ENCODE results near the gene KCNQ1. TPM values are rescaled to one million over a fixed set of nuclear protein-coding genes. Genes with fewer than 3 reads are reported as not detected.

The KCNQ1 gene
- total RNA-seq, 1 experiment from 2014 or later = 10.7 TPM

GRCh38 chr11:2573240-2574042 lies 128.6 kb downstream of the KCNQ1 start:
- H3K4me2 ChIP-seq (ENCODE audit: low read length) = no peak overlapping the region
- no TSS peak for BruUV-seq (replicated peaks)
- no peaks in the 10 kb centered on the region for H3K4me1 ChIP-seq (ENCODE audit: control insufficient read depth in 1 of 2, insufficient read depth in 2 of 2, low read length in 2 of 2)
- no peaks in the 10 kb centered on the region for H4K20me1 ChIP-seq (ENCODE audit: insufficient read depth)
- TF ChIP-seq MAX (IDR thresholded peaks at IDR 0.05) (no peak), CBX3 (IDR thresholded peaks at IDR 0.05; ENCODE audit: low read depth) (no peak), ZBTB33 (IDR thresholded peaks at IDR 0.05; ENCODE audit: extremely low read depth, insufficient replicate concordance, low read length) (no peak)
- no peak overlapping the region for H2AFZ ChIP-seq (ENCODE audit: low read depth, low read length, poor library complexity, severe bottlenecking)
- CTCF ChIA-PET = no interaction called here
- DNase-seq (ENCODE audit: low read depth, low spot score) (no peak), ATAC-seq (no peak)
- RAD21 ChIA-PET (ENCODE audit: low non-redundant PET in 1 of 2, low total read pairs in 2 of 2, uncharacterized antibody in 2 of 2, unreplicated experiment in 2 of 2) = no interaction called here
- intact Hi-C loops (cut with micrococcal nuclease) = no loop called here
- H3K9me3 ChIP-seq (ENCODE audit: control insufficient read depth in 1 of 2, insufficient read depth in 1 of 2, low read depth in 1 of 2, low read length in 2 of 2) = no peaks in the 10 kb centered on the region
- H3K27ac ChIP-seq (ENCODE audit: low read depth, low read length) = no peak overlapping the region
- POLR2A ChIA-PET = no interaction called here
- H3K4me3 ChIP-seq (replicated peaks in 1 of 2; ENCODE audit: low read depth in 1 of 2, low read length in 2 of 2) = no peak overlapping the region
- H3K36me3 ChIP-seq (ENCODE audit: control insufficient read depth in 1 of 2, insufficient read depth in 2 of 2, low read length in 2 of 2) = no peaks in the 10 kb centered on the region
- H3K27me3 ChIP-seq (ENCODE audit: insufficient read depth, low read length) = no peaks in the 10 kb centered on the region
- H3K79me2 ChIP-seq (ENCODE audit: insufficient read depth, low read length) = no peaks in the 10 kb centered on the region
- H3K9ac ChIP-seq (ENCODE audit: low read length) = no peak overlapping the region
- no peaks in the 10 kb centered on the region for H3K9me2 ChIP-seq (ENCODE audit: insufficient read depth)

- no peaks in the 10 kb centered on the region for H3K79me2 ChIP-seq (ENCODE audit: insufficient read depth, low read length)
- no peaks in the 10 kb centered on the region for H3K9me3 ChIP-seq (ENCODE audit: control insufficient read depth in 1 of 2, insufficient read depth in 1 of 2, low read depth in 1 of 2, low read length in 2 of 2)
- no peak overlapping the region for H2AFZ ChIP-seq (ENCODE audit: low read depth, low read length, poor library complexity, severe bottlenecking)
- BruUV-seq (replicated peaks) = no TSS peak
- no peak overlapping the region for H3K27ac ChIP-seq (ENCODE audit: low read depth, low read length)
- no peak overlapping the region for H3K4me2 ChIP-seq (ENCODE audit: low read length)
- 0 out of 4 replicates have a peak, but pooled peaks cover 0 to under 1% of the 10 kb centered on the region in 2 experiments for H3K4me1 ChIP-seq (ENCODE audit: control insufficient read depth in 1 of 2, insufficient read depth in 2 of 2, low read length in 2 of 2)
- no peak overlapping the region for H3K4me3 ChIP-seq (replicated peaks in 1 of 2; ENCODE audit: low read depth in 1 of 2, low read length in 2 of 2)
- ChIA-PET RAD21 (ENCODE audit: low non-redundant PET in 1 of 2, low total read pairs in 2 of 2, uncharacterized antibody in 2 of 2, unreplicated experiment in 2 of 2) (no interaction called here), CTCF (no interaction called here), POLR2A (no interaction called here)
- DNase-seq (ENCODE audit: low read depth, low spot score) = no peak
- H3K27me3 ChIP-seq (ENCODE audit: insufficient read depth, low read length) = no peaks in the 10 kb centered on the region
- intact Hi-C loops (cut with micrococcal nuclease) = no loop called here
- no peak overlapping the region for H3K9ac ChIP-seq (ENCODE audit: low read length)
- H3K9me2 ChIP-seq (ENCODE audit: insufficient read depth) = no peaks in the 10 kb centered on the region
- H4K20me1 ChIP-seq (ENCODE audit: insufficient read depth) = no peaks in the 10 kb centered on the region
- TF ChIP-seq RAD21 (IDR thresholded peaks at IDR 0.05; ENCODE audit: low read depth) (no peak), FOSL1 (IDR thresholded peaks at IDR 0.05; ENCODE audit: low read depth) (no peak)
- no peak for ATAC-seq
- no peaks in the 10 kb centered on the region for H3K36me3 ChIP-seq (ENCODE audit: control insufficient read depth in 1 of 2, insufficient read depth in 2 of 2, low read length in 2 of 2)
Measured at GRCh38 chr11:2574043-2574552, 129.3 kb downstream of the KCNQ1 start.
